ENCODE results near the gene FBXO38.

GRCh38 chr5:148455185-148455584 is 71.4 kb downstream of the FBXO38 start:
- TF ChIP-seq SPI1 (IDR thresholded peaks at IDR 0.05; ENCODE audit: low read depth, low read length), result no peak
- TF ChIP-seq POLR2A (IDR thresholded peaks at IDR 0.05; ENCODE audit: low read depth, low read length), result no peak
- TF ChIP-seq POLR2AphosphoS5 (IDR thresholded peaks at IDR 0.05; ENCODE audit: low read depth, low read length), result no peak
- TF ChIP-seq TAF1 (IDR thresholded peaks at IDR 0.05; ENCODE audit: low read depth, low read length), result no peak
- TF ChIP-seq POU2F2 (IDR thresholded peaks at IDR 0.05; ENCODE audit: low read depth, low read length), result no peak
